HG03354 (cell line): Measurements from ENCODE around the gene SLC25A1.
"Not testable (repeated sequence)": the region's sequence is repeated elsewhere in the genome, so short reads cannot be mapped to it uniquely, and the experiment has no call there.

Experiments used
- ATAC-seq: cut with Tn5 transposase; IDR thresholded peaks from one replicate; pipeline ENCODE4 v1.9.1; 2021; ENCODE audit warnings: mild to moderate bottlenecking; ENCODE audit not compliant: unreplicated experiment, poor library complexity, severe bottlenecking

SLC25A1 gene

DNA sequence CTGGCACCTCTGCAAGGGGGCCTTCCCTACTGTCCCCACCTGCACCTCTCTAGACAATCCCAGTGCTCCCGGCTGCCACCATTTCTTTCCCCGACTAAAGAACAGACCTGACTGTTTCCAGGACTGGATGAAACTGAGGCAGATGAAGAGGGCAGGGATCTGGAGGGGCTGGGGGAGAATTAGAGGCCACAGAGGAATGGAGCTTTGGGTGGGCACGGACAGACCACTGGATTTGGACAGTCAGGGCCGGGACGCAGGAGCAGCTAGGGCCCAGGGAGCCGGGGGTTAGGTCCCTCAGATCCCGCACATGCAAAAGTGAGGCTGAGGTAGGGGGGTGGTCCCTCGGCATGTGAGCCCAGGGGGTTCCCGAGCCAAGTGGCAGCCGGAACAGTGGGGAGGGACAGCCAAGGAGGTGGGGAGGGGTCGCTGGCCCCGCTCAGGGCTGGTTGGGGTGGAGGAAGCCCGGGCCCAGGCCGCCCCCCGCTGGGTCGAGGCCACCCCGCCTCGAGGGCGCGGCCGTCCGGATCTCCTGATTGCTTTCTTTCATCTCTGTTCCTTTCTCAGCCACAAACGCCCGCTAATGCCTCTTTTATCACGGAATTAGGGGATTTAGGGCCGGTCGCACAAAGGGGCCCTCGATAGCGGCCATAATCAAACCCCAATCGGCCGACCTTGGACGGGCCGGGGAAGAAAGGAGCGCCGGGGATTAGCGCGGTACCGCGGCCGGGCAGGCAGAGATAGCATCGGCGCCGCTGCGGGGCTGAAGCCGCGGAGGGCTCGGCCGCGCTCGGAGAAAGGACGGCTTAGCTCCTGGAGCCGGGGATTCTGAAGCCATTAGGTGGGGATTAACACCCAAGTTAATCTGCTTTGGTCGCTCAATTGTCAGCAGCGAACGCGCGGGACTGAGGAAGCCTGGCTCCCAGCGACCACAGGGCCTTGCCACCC is 9.3 kb downstream of the SLC25A1 start:
- no peak for ATAC-seq

- ATAC-seq: no peak
Measured at GRCh38 chr22:19168088-19168890, 10.2 kb downstream of the SLC25A1 start.

DNA sequence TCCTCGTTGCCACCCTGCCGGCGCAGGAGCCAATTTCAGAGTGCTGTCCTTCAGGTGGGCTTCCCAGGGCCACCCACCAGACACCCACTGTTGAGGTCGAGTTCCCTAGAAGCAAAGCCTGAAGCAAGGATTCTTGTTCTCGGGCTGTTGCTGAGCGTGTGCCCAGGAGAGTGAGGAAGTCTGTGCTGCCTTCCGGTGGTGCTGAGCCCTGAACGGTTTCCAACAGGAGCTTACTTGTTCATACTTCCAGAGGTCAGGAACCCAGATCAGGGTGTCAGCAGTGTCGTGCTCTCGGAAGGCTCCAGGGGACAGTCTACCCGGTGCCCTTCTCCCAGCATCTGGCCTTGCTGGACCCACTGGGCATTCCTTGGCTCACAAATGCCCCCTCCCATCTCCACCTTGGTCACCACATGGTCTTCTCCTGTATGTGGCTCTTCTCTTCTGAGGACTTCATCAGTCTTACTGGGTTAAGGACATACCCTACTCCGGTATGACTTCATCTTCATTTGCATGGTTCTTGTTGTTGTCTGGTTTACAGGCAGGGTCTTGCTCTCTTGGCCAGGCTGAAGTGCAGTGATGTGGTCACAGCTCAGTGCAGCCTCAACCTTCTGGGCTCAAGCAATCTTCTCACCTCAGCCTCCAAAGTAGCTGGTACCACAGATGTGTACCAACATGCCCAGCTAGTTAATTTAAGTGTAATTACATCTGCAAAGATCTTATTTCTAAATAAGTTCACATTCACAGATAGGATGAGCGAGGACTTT is 11.2 kb downstream of the SLC25A1 start:
- ATAC-seq: no peak

- no peak for ATAC-seq
Measured at GRCh38 chr22:19166421-19166820, 12.1 kb downstream of the SLC25A1 start.

DNA sequence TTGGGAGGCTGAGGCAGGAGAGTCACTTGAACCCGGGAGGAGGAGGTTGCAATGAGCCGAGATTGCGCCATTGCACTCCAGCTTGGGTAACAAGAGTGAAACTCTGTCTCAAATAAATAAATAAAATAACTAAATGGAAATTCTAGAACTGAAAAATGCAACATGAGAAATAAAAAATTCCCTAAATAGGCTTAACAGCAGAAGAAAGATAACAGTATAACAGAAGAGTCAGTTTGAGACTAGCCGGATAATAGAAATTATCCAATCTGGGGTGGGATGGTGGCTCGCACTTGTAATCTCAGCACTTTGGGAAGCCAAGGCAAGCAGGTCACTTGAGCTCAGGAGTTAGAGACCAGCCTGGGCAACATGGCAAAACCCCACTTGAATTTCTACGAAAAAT is 14.1 kb downstream of the SLC25A1 start:
- no peak for ATAC-seq

GRCh38 chr22:19158649-19159048 is 19.9 kb downstream of the SLC25A1 start:
- ATAC-seq: not testable (repeated sequence)

- ATAC-seq: not testable (repeated sequence)
Measured at GRCh38 chr22:19156109-19156508, 22.4 kb downstream of the SLC25A1 start.

DNA sequence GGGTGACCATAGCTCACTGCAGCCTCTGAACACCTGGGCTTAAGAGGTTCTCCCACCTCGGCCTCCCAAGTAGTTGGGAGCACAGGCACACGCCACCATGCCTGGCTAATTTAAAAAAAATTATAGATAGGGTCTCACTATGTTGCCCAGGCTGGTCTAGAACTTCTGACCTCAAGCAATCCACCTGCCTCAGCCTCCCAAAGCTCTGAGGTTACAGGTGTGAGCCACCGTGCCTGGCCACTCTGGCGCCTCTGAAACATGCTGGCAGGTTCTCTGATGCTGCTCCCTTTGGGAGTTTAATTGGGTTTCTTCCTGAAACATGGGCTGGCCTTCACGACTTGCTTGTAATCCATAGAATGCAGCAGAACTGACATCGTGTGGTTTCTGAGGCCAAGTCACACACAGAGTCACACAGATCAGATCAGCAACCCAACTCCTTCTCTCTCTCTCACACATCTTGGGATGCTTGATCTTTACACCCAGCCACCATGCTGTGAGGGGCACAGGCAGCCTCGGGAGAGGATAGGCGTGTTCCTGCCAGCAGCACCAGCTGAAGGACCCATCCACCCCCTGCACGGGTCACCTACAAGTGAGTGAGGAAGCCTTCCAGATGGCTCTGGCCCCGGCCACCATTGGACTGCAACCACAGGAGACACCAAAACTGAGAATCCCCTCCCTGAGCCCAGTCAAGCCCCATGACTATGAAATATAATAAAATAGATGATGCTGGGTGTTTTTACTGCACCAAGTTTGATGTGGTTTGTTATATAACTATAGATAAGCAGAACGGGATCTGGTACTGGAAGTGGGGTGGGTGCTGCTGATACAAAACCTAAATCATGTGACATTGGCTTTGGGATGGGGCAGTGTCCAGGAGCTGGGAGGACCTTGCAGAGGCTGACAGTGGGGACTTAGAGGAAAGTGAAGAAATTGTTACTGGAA is 25.3 kb downstream of the SLC25A1 start:
- ATAC-seq: no peak

GRCh38 chr22:19151329-19152191 is 27.0 kb downstream of the SLC25A1 start:
- ATAC-seq: no peak

DNA sequence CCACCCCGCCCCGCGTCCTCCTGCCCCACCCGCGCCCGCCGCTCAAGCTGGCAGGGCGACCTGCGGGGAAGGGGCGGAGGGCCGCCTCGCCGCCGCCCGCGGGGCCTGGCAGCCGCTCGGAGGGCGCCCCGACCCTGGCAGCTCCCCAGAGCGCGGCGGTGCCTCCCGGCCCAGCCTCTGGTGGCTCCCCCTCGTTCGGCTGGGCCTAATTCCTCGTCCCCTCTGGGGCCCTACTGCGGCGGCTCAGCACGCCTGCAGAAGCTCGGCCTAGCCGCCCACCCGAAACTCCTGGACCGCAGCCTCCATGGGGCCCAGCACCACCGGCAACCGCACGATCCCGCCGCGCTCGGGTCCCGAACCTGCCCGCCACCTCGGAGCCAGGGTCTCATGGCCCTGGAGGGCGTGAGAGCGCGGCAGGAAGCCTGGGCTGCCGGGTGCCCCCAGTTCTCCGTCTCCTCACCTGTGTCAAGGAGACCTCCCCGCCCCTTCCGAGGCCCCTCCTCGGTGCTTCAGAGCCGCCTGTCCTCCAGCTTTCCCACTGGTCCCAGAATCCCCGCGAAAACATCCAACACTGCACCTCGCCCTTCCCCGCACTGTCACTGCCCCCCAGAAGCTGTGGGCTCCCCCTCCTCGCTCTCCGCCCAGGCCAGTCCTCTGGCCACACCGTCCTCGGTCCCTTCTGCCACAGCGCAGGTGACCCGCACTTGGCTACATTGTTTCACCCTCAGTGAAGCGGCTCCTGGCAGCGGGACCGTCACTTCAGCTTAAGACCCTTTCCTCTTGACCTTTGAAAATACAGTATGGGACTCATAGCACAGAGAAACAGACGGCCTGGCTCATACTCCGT is 27.8 kb downstream of the SLC25A1 start:
- ATAC-seq: no peak

GRCh38 chr22:19149991-19150390 is 28.5 kb downstream of the SLC25A1 start, which contains the start of gene GSC2:
Gene GSC2, minus strand, starts transcription at chr22:19150292. Its CDS starts 9 bp downstream, at chr22:19150283.
- no peak for ATAC-seq

- ATAC-seq: no peak
Measured at GRCh38 chr22:19149047-19149883, 29.3 kb downstream of the SLC25A1 start.

GRCh38 chr22:19148417-19149046 is 30.0 kb downstream of the SLC25A1 start:
- no peak for ATAC-seq

DNA sequence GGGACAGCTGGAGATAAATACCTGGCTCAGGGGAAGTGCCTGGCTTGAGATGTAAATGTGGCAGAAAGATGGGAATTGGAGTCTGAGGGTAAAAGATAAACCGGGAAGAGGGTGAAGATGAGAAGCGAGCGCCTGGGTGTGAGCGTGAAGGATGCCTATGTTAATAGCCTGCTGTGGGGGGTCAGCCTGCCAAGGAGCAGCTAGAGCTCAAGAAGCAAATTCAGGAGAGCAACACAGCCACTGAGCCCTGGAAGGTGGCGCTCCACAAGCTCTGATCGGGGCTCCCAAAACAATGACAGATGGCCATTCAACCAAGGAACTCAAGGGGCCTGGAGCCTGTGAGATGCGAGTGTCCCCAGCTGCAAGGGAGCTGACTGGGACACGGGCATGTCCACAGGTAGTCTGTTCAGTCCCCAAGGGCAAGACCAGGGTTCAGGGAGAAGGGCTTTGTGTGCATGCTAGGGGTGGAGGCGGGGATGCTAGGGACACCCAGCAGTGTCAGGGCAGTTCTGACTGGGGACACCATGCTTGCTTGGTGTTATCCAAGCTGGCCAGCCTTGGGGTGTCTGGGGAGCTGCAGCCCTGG is 31.2 kb downstream of the SLC25A1 start:
- no peak for ATAC-seq

DNA sequence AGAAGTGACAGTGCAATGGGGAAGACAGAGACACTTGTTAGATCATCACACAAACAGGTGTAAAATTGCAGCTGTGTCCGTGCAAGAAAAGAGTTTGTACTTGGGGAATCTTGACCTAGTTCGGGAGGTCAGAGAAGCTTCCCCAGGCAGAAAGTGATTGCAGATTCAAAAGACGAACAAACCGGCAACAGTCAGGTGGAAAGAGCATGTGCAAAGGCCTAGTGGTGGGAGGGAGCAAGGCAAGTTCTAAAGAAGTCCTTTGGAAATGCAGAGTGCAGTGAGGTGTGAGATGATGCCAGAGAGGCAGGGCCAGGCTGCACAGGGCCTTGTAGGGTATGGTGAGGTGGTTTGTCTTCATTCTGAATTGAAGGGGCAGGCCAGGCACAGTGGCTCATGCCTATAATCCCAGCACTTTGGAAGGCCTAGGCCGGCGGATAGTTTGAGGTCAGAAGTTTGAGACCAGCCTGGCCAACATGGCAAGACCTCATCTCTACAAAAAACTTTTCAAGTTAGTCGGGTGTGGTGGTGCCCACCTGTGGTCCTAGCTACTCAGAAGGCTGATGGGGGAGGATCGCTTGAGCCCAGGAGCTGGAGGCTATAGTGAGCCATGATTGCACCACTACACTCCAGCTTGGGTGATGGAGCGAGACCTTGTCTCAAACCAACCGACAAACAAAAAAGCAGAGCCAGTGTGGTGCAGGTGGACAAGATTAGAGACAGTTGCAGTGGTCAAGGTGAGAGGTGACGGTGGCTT is 32.1 kb downstream of the SLC25A1 start:
- no peak for ATAC-seq
